ENCODE results near the gene GRP.
A peak's percentile ranks its signal among the peaks of the same experiment; 100 is the strongest.
"Not testable (repeated sequence)": the region's sequence is repeated elsewhere in the genome, so short reads cannot be mapped to it uniquely, and the experiment has no call there.

Gene GRP

GRCh38 chr18:59229191-59229590, 9.2 kb downstream of the GRP start:
- DNase-seq (ENCODE audit: low read depth, low spot score) = no peak

GRCh38 chr18:59229701-59230443, 9.9 kb downstream of the GRP start:
- no peak for DNase-seq (ENCODE audit: low read depth, low spot score)

GRCh38 chr18:59231114-59231513, 11.2 kb downstream of the GRP start:
- DNase-seq (ENCODE audit: low read depth, low spot score) = no peak

- no peak for DNase-seq (ENCODE audit: low read depth, low spot score)
Observed at GRCh38 chr18:59231877-59232276, 11.9 kb downstream of the GRP start.

GRCh38 chr18:59232309-59233016, 12.5 kb downstream of the GRP start:
- no peak for DNase-seq (ENCODE audit: low read depth, low spot score)

- no peak for DNase-seq (ENCODE audit: low read depth, low spot score)
Observed at GRCh38 chr18:59233017-59233410, 13.1 kb downstream of the GRP start.

- no peak for DNase-seq (ENCODE audit: low read depth, low spot score)
Observed at GRCh38 chr18:59238385-59238784, 18.4 kb downstream of the GRP start.

- DNase-seq (ENCODE audit: low read depth, low spot score) = no peak
Observed at GRCh38 chr18:59239642-59240041, 19.7 kb downstream of the GRP start.

GRCh38 chr18:59242906-59243305, 22.9 kb downstream of the GRP start:
- DNase-seq (ENCODE audit: low read depth, low spot score) = no peak

GRCh38 chr18:59246796-59247195, 26.8 kb downstream of the GRP start:
- no peak for DNase-seq (ENCODE audit: low read depth, low spot score)

- DNase-seq (ENCODE audit: low read depth, low spot score) = peak; percentile 37
Observed at GRCh38 chr18:59249199-59249774, 29.3 kb downstream of the GRP start.

GRCh38 chr18:59255491-59255890, 35.5 kb downstream of the GRP start:
- not testable (repeated sequence) for DNase-seq (ENCODE audit: low read depth, low spot score)

- not testable (repeated sequence) for DNase-seq (ENCODE audit: low read depth, low spot score)
Observed at GRCh38 chr18:59261842-59262241, 41.9 kb downstream of the GRP start.

GRCh38 chr18:59262243-59262642, 42.3 kb downstream of the GRP start:
- not testable (repeated sequence) for DNase-seq (ENCODE audit: low read depth, low spot score)

GRCh38 chr18:59263661-59264060, 43.7 kb downstream of the GRP start:
- no peak for DNase-seq (ENCODE audit: low read depth, low spot score)

GRCh38 chr18:59264121-59264571, 44.2 kb downstream of the GRP start:
- DNase-seq (ENCODE audit: low read depth, low spot score) = no peak

GRCh38 chr18:59264651-59265245, 44.8 kb downstream of the GRP start:
- DNase-seq (ENCODE audit: low read depth, low spot score) = no peak

- no peak for DNase-seq (ENCODE audit: low read depth, low spot score)
Observed at GRCh38 chr18:59265246-59265973, 45.5 kb downstream of the GRP start.

- no peak for DNase-seq (ENCODE audit: low read depth, low spot score)
Observed at GRCh38 chr18:59265974-59266369, 46.0 kb downstream of the GRP start.

- DNase-seq (ENCODE audit: low read depth, low spot score) = no peak
Observed at GRCh38 chr18:59266459-59266858, 46.5 kb downstream of the GRP start.

- DNase-seq (ENCODE audit: low read depth, low spot score) = no peak
Observed at GRCh38 chr18:59266886-59267502, 47.0 kb downstream of the GRP start.

Measured in brain pericyte (primary cell).